Neural cell (in vitro differentiated cells): ENCODE measurements around the gene TSPOAP1. TPM values are rescaled to one million over a fixed set of nuclear protein-coding genes. Genes with fewer than 3 reads are reported as not detected.

ENCODE experiments used
- H2AFZ ChIP-seq: fragments of 200-600, 300-800 bp; sonication (generic), shearing (Covaris generic); 2 replicates; pipeline ENCODE4 v1.6.0; 2014; ENCODE audit warnings: low read depth, mild to moderate bottlenecking, antibody characterized with exemption, low read length, moderate library complexity
- H3F3A ChIP-seq: fragments of 200-600 bp; shearing (Covaris generic); 2 replicates; pipeline ENCODE4 v1.6.1; 2016; ENCODE audit warnings: mild to moderate bottlenecking, moderate library complexity, mixed read lengths, antibody characterized with exemption, low read length; ENCODE audit not compliant: insufficient read depth, poor library complexity, severe bottlenecking
- H3K27ac ChIP-seq: fragments of 200-600, 300-800 bp; sonication (generic), shearing (Covaris generic); 2 replicates; pipeline ENCODE4 v1.5.1; 2014; ENCODE audit warnings: mild to moderate bottlenecking, low read length, moderate library complexity
- H3K27me3 ChIP-seq: fragments of 300-800, 200-600 bp; sonication (generic), shearing (Covaris generic); 2 replicates; pipeline ENCODE4 v1.6.0; 2014; ENCODE audit warnings: mild to moderate bottlenecking, low read depth, low read length, moderate library complexity; ENCODE audit not compliant: insufficient read depth
- H3K36me3 ChIP-seq: fragments of 300-800, 200-600 bp; sonication (generic), shearing (Covaris generic); 2 replicates; pipeline ENCODE4 v1.5.1; 2014; ENCODE audit warnings: mild to moderate bottlenecking, antibody characterized with exemption, low read length, moderate library complexity; ENCODE audit not compliant: insufficient read depth
- H3K4me2 ChIP-seq: fragments of 300-800, 200-600 bp; sonication (generic), shearing (Covaris generic); 2 replicates; pipeline ENCODE4 v1.6.0; 2014; ENCODE audit warnings: mild to moderate bottlenecking, low read length
- H3K4me3 ChIP-seq: fragments of 300-800, 200-600 bp; sonication (generic), shearing (Covaris generic); 2 replicates; pipeline ENCODE4 v1.5.1; 2014; ENCODE audit warnings: mild to moderate bottlenecking, low read length, moderate library complexity
- H3K79me2 ChIP-seq: fragments of 200-600 bp; shearing (Covaris generic); replicated peaks from 2 replicates; pipeline ENCODE4 v1.6.0; 2014; ENCODE audit warnings: mild to moderate bottlenecking, low read length, moderate library complexity; ENCODE audit not compliant: insufficient read depth
- H3K9ac ChIP-seq: fragments of 300-800, 200-600 bp; sonication (generic), shearing (Covaris generic); 2 replicates; pipeline ENCODE4 v1.6.1; 2016; ENCODE audit warnings: mild to moderate bottlenecking, low read length, mixed read lengths
- H3K9me2 ChIP-seq: fragments of 200-600 bp; shearing (Covaris generic); 2 replicates; pipeline ENCODE4 v1.6.1; 2016; ENCODE audit warnings: mild to moderate bottlenecking, low read length, mixed read lengths; ENCODE audit not compliant: insufficient read depth
- H3K9me3 ChIP-seq: fragments of 200-600, 300-800 bp; sonication (generic), shearing (Covaris generic); 2 replicates; pipeline ENCODE4 v1.6.1; 2016; ENCODE audit warnings: mild to moderate bottlenecking, mixed run types, low read length, moderate library complexity, mixed read lengths
- H4K20me1 ChIP-seq: fragments of 200-600 bp; shearing (Covaris generic); 2 replicates; pipeline ENCODE4 v1.6.1; 2016; ENCODE audit warnings: mild to moderate bottlenecking, mixed run types; ENCODE audit not compliant: insufficient read depth
- EP300 ChIP-seq: fragments of 450-650 bp; conservative IDR thresholded peaks from 2 replicates; pipeline ENCODE4 v1.6.1; 2014; ENCODE audit warnings: antibody characterized with exemption, mild to moderate bottlenecking, moderate library complexity; ENCODE audit not compliant: poor library complexity, severe bottlenecking
- EZH2 ChIP-seq: fragments of 200-600, 300-800 bp; shearing (Covaris generic), sonication (generic); IDR thresholded peaks from 2 replicates; pipeline ENCODE4 v1.6.1; 2014; ENCODE audit warnings: antibody characterized with exemption, low read length, borderline replicate concordance, mild to moderate bottlenecking; ENCODE audit not compliant: insufficient read depth, poor library complexity, severe bottlenecking
- MXI1 ChIP-seq: fragments of 450-650 bp; conservative IDR thresholded peaks from 2 replicates; pipeline ENCODE4 v1.6.1; 2014; ENCODE audit warnings: antibody characterized with exemption, mild to moderate bottlenecking; ENCODE audit not compliant: poor library complexity, severe bottlenecking
- POLR2AphosphoS5 ChIP-seq: IDR thresholded peaks from 2 replicates; pipeline ENCODE4 v1.6.1; 2012
- RAD21 ChIP-seq: fragments of 450-650 bp; conservative IDR thresholded peaks from 2 replicates; pipeline ENCODE4 v1.6.1; 2014; ENCODE audit warnings: antibody characterized with exemption, mild to moderate bottlenecking, moderate library complexity
- SMC3 ChIP-seq: fragments of 450-650 bp; conservative IDR thresholded peaks from 2 replicates; pipeline ENCODE4 v1.6.1; 2014; ENCODE audit warnings: antibody characterized with exemption, mild to moderate bottlenecking, moderate library complexity; ENCODE audit not compliant: poor library complexity
- TAF1 ChIP-seq: IDR thresholded peaks from 2 replicates; pipeline ENCODE4 v1.6.1; 2012; ENCODE audit warnings: low read depth
- polyA plus RNA-seq: library from polyadenylated mRNA; depleted of rRNA; stranded (reverse); fragments of >200 nt; gene quantifications from 2 replicates; pipeline ENCODE4 v1.2.3, GENCODE V29; 2014
- TF ChIP-seq, protein P1 (sequence below): IDR thresholded peaks from 2 replicates; pipeline ENCODE4 v1.6.1; 2012; ENCODE audit warnings: borderline replicate concordance
- TF ChIP-seq, protein P2 (sequence below): fragments of 450-650 bp; IDR thresholded peaks from 2 replicates; pipeline ENCODE4 v1.5.1; 2014; ENCODE audit warnings: antibody characterized with exemption, mild to moderate bottlenecking, moderate library complexity; ENCODE audit not compliant: poor library complexity, severe bottlenecking

Gene TSPOAP1
- polyA plus RNA-seq, 1 donor from 2014 or later, result 103 TPM

DNA sequence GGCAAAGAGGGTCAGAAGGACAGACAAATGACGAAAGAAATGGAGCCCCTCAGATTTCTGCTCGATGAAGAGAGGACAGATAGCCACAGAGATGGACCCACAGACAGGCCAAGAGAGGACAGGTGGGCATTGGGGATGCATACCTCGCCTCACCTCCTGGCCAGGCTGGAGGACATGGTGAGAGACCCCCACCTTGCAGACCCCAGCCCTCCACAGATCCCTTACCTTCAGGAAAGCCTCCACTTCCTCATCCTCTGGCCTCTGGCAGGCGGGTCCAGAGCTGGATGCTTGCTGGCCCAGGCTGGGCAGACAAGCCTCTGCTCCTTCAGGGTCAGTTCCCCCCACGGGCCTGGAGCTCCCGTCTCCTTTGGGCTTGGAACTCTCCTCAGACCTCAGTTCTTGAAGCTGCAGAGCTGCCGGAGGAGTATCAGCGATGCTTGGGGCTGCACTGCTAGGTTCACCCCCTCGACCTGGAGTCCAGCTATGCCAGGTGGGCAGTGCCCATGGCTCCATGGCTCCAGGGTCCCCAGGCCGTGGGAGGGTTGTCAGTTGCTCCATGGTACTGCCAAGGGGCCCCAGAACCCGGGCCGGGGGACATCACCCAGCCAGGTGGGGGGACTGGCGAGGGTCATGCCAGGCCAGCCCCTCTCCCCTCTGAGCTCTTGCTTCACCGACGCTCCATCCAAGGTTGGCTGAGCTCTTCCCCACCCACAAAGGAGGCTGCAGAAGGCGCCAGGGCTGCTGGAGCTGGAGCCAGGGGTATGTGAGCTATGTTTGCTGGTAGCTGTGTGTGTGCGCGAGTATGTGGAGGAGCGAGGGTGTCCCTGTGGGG is 1.0 kb downstream of the TSPOAP1 start:
- Histone ChIP-seq H3K27me3 (no peaks in the 10 kb centered on the region), H3K9me2 (no peaks in the 10 kb centered on the region), H2AFZ (no peak overlapping the region), H3K4me3 (peak overlapping the region; percentile 83), H3K9me3 (no peaks in the 10 kb centered on the region), H3K9ac (peak overlapping the region; percentile 88), H3K27ac (peak overlapping the region; percentile 93), H3F3A (no peaks in the 10 kb centered on the region), H3K36me3 (no peaks in the 10 kb centered on the region), H4K20me1 (no peaks in the 10 kb centered on the region), H3K4me2 (peak overlapping the region; percentile 96), H3K79me2 (peaks cover 35% of the 10 kb centered on the region)
- TF ChIP-seq EZH2 (no peak), SMC3 (no peak), TAF1 (no peak), RAD21 (no peak), MXI1 (no peak), EP300 (no peak), POLR2AphosphoS5 (no peak)
- TF ChIP-seq, protein P1, sequence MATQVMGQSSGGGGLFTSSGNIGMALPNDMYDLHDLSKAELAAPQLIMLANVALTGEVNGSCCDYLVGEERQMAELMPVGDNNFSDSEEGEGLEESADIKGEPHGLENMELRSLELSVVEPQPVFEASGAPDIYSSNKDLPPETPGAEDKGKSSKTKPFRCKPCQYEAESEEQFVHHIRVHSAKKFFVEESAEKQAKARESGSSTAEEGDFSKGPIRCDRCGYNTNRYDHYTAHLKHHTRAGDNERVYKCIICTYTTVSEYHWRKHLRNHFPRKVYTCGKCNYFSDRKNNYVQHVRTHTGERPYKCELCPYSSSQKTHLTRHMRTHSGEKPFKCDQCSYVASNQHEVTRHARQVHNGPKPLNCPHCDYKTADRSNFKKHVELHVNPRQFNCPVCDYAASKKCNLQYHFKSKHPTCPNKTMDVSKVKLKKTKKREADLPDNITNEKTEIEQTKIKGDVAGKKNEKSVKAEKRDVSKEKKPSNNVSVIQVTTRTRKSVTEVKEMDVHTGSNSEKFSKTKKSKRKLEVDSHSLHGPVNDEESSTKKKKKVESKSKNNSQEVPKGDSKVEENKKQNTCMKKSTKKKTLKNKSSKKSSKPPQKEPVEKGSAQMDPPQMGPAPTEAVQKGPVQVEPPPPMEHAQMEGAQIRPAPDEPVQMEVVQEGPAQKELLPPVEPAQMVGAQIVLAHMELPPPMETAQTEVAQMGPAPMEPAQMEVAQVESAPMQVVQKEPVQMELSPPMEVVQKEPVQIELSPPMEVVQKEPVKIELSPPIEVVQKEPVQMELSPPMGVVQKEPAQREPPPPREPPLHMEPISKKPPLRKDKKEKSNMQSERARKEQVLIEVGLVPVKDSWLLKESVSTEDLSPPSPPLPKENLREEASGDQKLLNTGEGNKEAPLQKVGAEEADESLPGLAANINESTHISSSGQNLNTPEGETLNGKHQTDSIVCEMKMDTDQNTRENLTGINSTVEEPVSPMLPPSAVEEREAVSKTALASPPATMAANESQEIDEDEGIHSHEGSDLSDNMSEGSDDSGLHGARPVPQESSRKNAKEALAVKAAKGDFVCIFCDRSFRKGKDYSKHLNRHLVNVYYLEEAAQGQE, result no peak
- TF ChIP-seq, protein P2, sequence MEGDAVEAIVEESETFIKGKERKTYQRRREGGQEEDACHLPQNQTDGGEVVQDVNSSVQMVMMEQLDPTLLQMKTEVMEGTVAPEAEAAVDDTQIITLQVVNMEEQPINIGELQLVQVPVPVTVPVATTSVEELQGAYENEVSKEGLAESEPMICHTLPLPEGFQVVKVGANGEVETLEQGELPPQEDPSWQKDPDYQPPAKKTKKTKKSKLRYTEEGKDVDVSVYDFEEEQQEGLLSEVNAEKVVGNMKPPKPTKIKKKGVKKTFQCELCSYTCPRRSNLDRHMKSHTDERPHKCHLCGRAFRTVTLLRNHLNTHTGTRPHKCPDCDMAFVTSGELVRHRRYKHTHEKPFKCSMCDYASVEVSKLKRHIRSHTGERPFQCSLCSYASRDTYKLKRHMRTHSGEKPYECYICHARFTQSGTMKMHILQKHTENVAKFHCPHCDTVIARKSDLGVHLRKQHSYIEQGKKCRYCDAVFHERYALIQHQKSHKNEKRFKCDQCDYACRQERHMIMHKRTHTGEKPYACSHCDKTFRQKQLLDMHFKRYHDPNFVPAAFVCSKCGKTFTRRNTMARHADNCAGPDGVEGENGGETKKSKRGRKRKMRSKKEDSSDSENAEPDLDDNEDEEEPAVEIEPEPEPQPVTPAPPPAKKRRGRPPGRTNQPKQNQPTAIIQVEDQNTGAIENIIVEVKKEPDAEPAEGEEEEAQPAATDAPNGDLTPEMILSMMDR, result no peak

DNA sequence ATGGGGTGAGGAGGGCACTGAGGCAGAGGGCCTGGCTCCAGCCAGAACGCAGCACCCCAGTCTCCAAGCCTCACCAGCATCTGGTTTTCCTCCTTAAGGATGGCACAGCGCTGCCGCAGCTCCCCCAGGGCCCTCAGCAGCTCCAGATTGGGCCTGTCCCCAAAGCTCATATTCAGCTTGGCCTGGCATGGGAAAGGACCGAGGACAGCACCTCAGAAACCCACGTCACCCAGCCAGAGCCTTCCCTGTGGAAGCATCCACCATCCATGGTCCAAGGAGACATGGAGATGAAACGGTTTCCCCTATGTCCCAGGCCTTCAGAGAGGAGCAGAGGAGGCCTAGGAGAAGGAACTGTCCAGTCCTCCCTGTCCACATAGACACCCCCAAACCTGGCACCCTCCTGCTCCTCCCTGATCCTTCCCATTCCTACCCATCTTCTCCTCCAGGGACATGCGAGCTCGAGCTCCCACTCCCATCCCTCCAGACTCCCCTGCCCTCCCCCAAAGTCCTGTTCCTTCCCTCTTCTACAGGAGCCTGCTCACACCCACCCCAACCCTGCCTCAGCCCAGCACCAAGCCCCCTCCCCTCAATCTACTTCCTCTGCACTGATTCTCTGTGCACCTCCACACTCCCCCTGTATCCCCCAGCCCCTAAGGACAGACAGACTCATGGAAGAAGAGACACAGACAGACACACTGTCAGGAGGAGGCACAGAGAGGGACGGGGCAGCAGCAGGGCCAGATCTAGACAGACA is 1.8 kb downstream of the TSPOAP1 start:
- peak overlapping the region; percentile 88 for H3K9ac ChIP-seq
- no peaks in the 10 kb centered on the region for H4K20me1 ChIP-seq
- peak overlapping the region; percentile 96 for H3K4me2 ChIP-seq
- H3K27ac ChIP-seq, result peak overlapping the region; percentile 93
- peak overlapping the region; percentile 83 for H3K4me3 ChIP-seq
- TF ChIP-seq EP300, result no peak
- no peak for TF ChIP-seq RAD21
- no peak for TF ChIP-seq SMC3
- TF ChIP-seq EZH2, result no peak
- TF ChIP-seq POLR2AphosphoS5, result no peak
- TF ChIP-seq TAF1, result no peak
- TF ChIP-seq, protein P1, result no peak
- TF ChIP-seq, protein P2, result no peak
- no peak for TF ChIP-seq MXI1
- no peaks in the 10 kb centered on the region for H3F3A ChIP-seq
- no peaks in the 10 kb centered on the region for H3K9me2 ChIP-seq
- no peak overlapping the region for H2AFZ ChIP-seq
- H3K27me3 ChIP-seq, result no peaks in the 10 kb centered on the region
- peaks cover 35% of the 10 kb centered on the region for H3K79me2 ChIP-seq
- no peaks in the 10 kb centered on the region for H3K9me3 ChIP-seq
- no peaks in the 10 kb centered on the region for H3K36me3 ChIP-seq
